ENCODE results near the gene THBS2. TPM values are rescaled to one million over a fixed set of nuclear protein-coding genes. Genes with fewer than 3 reads are reported as not detected.

THBS2 gene
- total and polyA plus RNA-seq, 2 donors, result 2.6 to 4.2 TPM

DNA sequence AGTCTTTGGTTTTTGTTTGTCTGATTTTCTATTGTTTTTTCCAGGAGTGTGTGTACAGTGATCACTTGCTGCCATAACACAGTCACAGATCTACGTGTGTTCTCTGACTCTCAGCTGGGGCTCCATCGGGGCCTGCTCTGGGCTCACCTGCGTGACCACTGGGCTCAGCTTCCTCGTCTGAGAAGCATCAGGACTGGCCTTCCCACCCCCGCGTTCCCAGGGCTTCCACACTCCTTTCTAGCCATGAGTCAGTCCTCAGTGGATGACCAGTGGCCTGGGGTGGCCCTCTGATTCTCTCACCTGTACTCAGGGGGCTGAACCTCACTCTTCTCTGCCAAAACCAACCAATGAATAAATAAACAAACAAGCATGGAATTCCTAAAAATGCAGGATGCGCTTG is 14.5 kb downstream of the THBS2 start:
- no peaks in the 10 kb centered on the region for H3K27me3 ChIP-seq (ENCODE audit: control insufficient read depth in 2 of 2, insufficient read depth in 1 of 2, low read length in 1 of 2)
- no peaks in the 10 kb centered on the region for H3K36me3 ChIP-seq (ENCODE audit: control insufficient read depth in 2 of 2, insufficient read depth in 2 of 2, low read length in 1 of 2)
- no peaks in the 10 kb centered on the region for H3K4me1 ChIP-seq (ENCODE audit: control insufficient read depth in 2 of 2, insufficient read depth in 2 of 2, low read length in 2 of 2)
- no peak for DNase-seq (ENCODE audit: low read depth in 6 of 9, low spot score in 9 of 9)
- H3K9me3 ChIP-seq (ENCODE audit: control insufficient read depth in 2 of 2, insufficient read depth in 1 of 2, low read length in 1 of 2), result peaks cover 5 to 33% of the 10 kb centered on the region in 2 donors
- no peak overlapping the region for H3K27ac ChIP-seq (ENCODE audit: low read depth in 1 of 2, low read length in 1 of 2)
- 86% methylated on average over 7 of the region's 7 CpGs for WGBS
- H3K4me3 ChIP-seq (ENCODE audit: low read length in 2 of 2), result no peak overlapping the region

- peaks cover 8 to 37% of the 10 kb centered on the region in 2 donors for H3K9me3 ChIP-seq (ENCODE audit: control insufficient read depth in 2 of 2, insufficient read depth in 1 of 2, low read length in 1 of 2)
- no peak overlapping the region for H3K27ac ChIP-seq (ENCODE audit: low read depth in 1 of 2, low read length in 1 of 2)
- no peak for DNase-seq (ENCODE audit: low read depth in 6 of 9, low spot score in 9 of 9)
- no peaks in the 10 kb centered on the region for H3K27me3 ChIP-seq (ENCODE audit: control insufficient read depth in 2 of 2, insufficient read depth in 1 of 2, low read length in 1 of 2)
- 93% methylated on average over 8 of the region's 8 CpGs for WGBS
- H3K4me3 ChIP-seq (ENCODE audit: low read length in 2 of 2), result no peak overlapping the region
- no peaks in the 10 kb centered on the region for H3K4me1 ChIP-seq (ENCODE audit: control insufficient read depth in 2 of 2, insufficient read depth in 2 of 2, low read length in 2 of 2)
- no peaks in the 10 kb centered on the region for H3K36me3 ChIP-seq (ENCODE audit: control insufficient read depth in 2 of 2, insufficient read depth in 2 of 2, low read length in 1 of 2)
Observed at GRCh38 chr6:169238766-169239165, 14.9 kb downstream of the THBS2 start.

GRCh38 chr6:169237496-169238134 is 16.0 kb downstream of the THBS2 start:
- Histone ChIP-seq H3K27ac (ENCODE audit: low read depth in 1 of 2, low read length in 1 of 2) (no peak overlapping the region), H3K9me3 (ENCODE audit: control insufficient read depth in 2 of 2, insufficient read depth in 1 of 2, low read length in 1 of 2) (peaks cover 12 to 42% of the 10 kb centered on the region in 2 donors), H3K4me3 (ENCODE audit: low read length in 2 of 2) (no peak overlapping the region), H3K27me3 (ENCODE audit: control insufficient read depth in 2 of 2, insufficient read depth in 1 of 2, low read length in 1 of 2) (no peaks in the 10 kb centered on the region), H3K4me1 (ENCODE audit: control insufficient read depth in 2 of 2, insufficient read depth in 2 of 2, low read length in 2 of 2) (no peaks in the 10 kb centered on the region), H3K36me3 (ENCODE audit: control insufficient read depth in 2 of 2, insufficient read depth in 2 of 2, low read length in 1 of 2) (no peaks in the 10 kb centered on the region)
- no peak for DNase-seq (ENCODE audit: low read depth in 6 of 9, low spot score in 9 of 9)
- WGBS, result 90% methylated on average over 25 of the region's 25 CpGs

GRCh38 chr6:169236988-169237387 is 16.7 kb downstream of the THBS2 start:
- no peak overlapping the region for H3K4me3 ChIP-seq (ENCODE audit: low read length in 2 of 2)
- 93% methylated on average over 17 of the region's 17 CpGs for WGBS
- no peaks in the 10 kb centered on the region for H3K4me1 ChIP-seq (ENCODE audit: control insufficient read depth in 2 of 2, insufficient read depth in 2 of 2, low read length in 2 of 2)
- DNase-seq (ENCODE audit: low read depth in 6 of 9, low spot score in 9 of 9), result no peak
- H3K9me3 ChIP-seq (ENCODE audit: control insufficient read depth in 2 of 2, insufficient read depth in 1 of 2, low read length in 1 of 2), result peaks cover 14 to 44% of the 10 kb centered on the region in 2 donors
- no peak overlapping the region for H3K27ac ChIP-seq (ENCODE audit: low read depth in 1 of 2, low read length in 1 of 2)
- H3K36me3 ChIP-seq (ENCODE audit: control insufficient read depth in 2 of 2, insufficient read depth in 2 of 2, low read length in 1 of 2), result no peaks in the 10 kb centered on the region
- H3K27me3 ChIP-seq (ENCODE audit: control insufficient read depth in 2 of 2, insufficient read depth in 1 of 2, low read length in 1 of 2), result no peaks in the 10 kb centered on the region

- no peaks in the 10 kb centered on the region for H3K4me1 ChIP-seq (ENCODE audit: control insufficient read depth in 2 of 2, insufficient read depth in 2 of 2, low read length in 2 of 2)
- H3K27ac ChIP-seq (ENCODE audit: low read depth in 1 of 2, low read length in 1 of 2), result no peak overlapping the region
- H3K27me3 ChIP-seq (ENCODE audit: control insufficient read depth in 2 of 2, insufficient read depth in 1 of 2, low read length in 1 of 2), result no peaks in the 10 kb centered on the region
- H3K4me3 ChIP-seq (ENCODE audit: low read length in 2 of 2), result no peak overlapping the region
- no peak for DNase-seq (ENCODE audit: low read depth in 6 of 9, low spot score in 9 of 9)
- peaks cover 14 to 44% of the 10 kb centered on the region in 2 donors for H3K9me3 ChIP-seq (ENCODE audit: control insufficient read depth in 2 of 2, insufficient read depth in 1 of 2, low read length in 1 of 2)
- WGBS, result 96% methylated on average over 8 of the region's 8 CpGs
- H3K36me3 ChIP-seq (ENCODE audit: control insufficient read depth in 2 of 2, insufficient read depth in 2 of 2, low read length in 1 of 2), result no peaks in the 10 kb centered on the region
Observed at GRCh38 chr6:169236545-169236944, 17.1 kb downstream of the THBS2 start.

GRCh38 chr6:169235286-169235685 is 18.4 kb downstream of the THBS2 start:
- H3K9me3 ChIP-seq (ENCODE audit: control insufficient read depth in 2 of 2, insufficient read depth in 1 of 2, low read length in 1 of 2), result peaks cover 14 to 52% of the 10 kb centered on the region in 2 donors
- no peaks in the 10 kb centered on the region for H3K27me3 ChIP-seq (ENCODE audit: control insufficient read depth in 2 of 2, insufficient read depth in 1 of 2, low read length in 1 of 2)
- H3K36me3 ChIP-seq (ENCODE audit: control insufficient read depth in 2 of 2, insufficient read depth in 2 of 2, low read length in 1 of 2), result no peaks in the 10 kb centered on the region
- 97% methylated on average over 11 of the region's 11 CpGs for WGBS
- H3K4me3 ChIP-seq (ENCODE audit: low read length in 2 of 2), result no peak overlapping the region
- DNase-seq (ENCODE audit: low read depth in 6 of 9, low spot score in 9 of 9), result no peak
- H3K27ac ChIP-seq (ENCODE audit: low read depth in 1 of 2, low read length in 1 of 2), result no peak overlapping the region
- H3K4me1 ChIP-seq (ENCODE audit: control insufficient read depth in 2 of 2, insufficient read depth in 2 of 2, low read length in 2 of 2), result no peaks in the 10 kb centered on the region

- 95% methylated on average over 18 of the region's 18 CpGs for WGBS
Observed at GRCh38 chr6:169234634-169235033, 19.0 kb downstream of the THBS2 start.

GRCh38 chr6:169233832-169234231 is 19.8 kb downstream of the THBS2 start:
- H3K27me3 ChIP-seq (ENCODE audit: control insufficient read depth in 2 of 2, insufficient read depth in 1 of 2, low read length in 1 of 2), result no peaks in the 10 kb centered on the region
- H3K36me3 ChIP-seq (ENCODE audit: control insufficient read depth in 2 of 2, insufficient read depth in 2 of 2, low read length in 1 of 2), result no peaks in the 10 kb centered on the region
- DNase-seq (ENCODE audit: low read depth in 6 of 9, low spot score in 9 of 9), result no peak
- H3K27ac ChIP-seq (ENCODE audit: low read depth in 1 of 2, low read length in 1 of 2), result no peak overlapping the region
- H3K4me3 ChIP-seq (ENCODE audit: low read length in 2 of 2), result no peak overlapping the region
- 94% methylated on average over 6 of the region's 6 CpGs for WGBS
- H3K4me1 ChIP-seq (ENCODE audit: control insufficient read depth in 2 of 2, insufficient read depth in 2 of 2, low read length in 2 of 2), result no peaks in the 10 kb centered on the region
- peaks cover 14 to 52% of the 10 kb centered on the region in 2 donors for H3K9me3 ChIP-seq (ENCODE audit: control insufficient read depth in 2 of 2, insufficient read depth in 1 of 2, low read length in 1 of 2)

More at GRCh38 chr6:169234634-169235033, 19.0 kb downstream of the THBS2 start:
- Histone ChIP-seq H3K9me3 (ENCODE audit: control insufficient read depth in 2 of 2, insufficient read depth in 1 of 2, low read length in 1 of 2) (peaks cover 14 to 52% of the 10 kb centered on the region in 2 donors), H3K27ac (ENCODE audit: low read depth in 1 of 2, low read length in 1 of 2) (no peak overlapping the region), H3K4me3 (ENCODE audit: low read length in 2 of 2) (no peak overlapping the region), H3K36me3 (ENCODE audit: control insufficient read depth in 2 of 2, insufficient read depth in 2 of 2, low read length in 1 of 2) (no peaks in the 10 kb centered on the region), H3K27me3 (ENCODE audit: control insufficient read depth in 2 of 2, insufficient read depth in 1 of 2, low read length in 1 of 2) (no peaks in the 10 kb centered on the region), H3K4me1 (ENCODE audit: control insufficient read depth in 2 of 2, insufficient read depth in 2 of 2, low read length in 2 of 2) (no peaks in the 10 kb centered on the region)
- no peak for DNase-seq (ENCODE audit: low read depth in 6 of 9, low spot score in 9 of 9)

- Histone ChIP-seq H3K36me3 (ENCODE audit: control insufficient read depth in 2 of 2, insufficient read depth in 2 of 2, low read length in 1 of 2) (no peaks in the 10 kb centered on the region), H3K4me1 (ENCODE audit: control insufficient read depth in 2 of 2, insufficient read depth in 2 of 2, low read length in 2 of 2) (no peaks in the 10 kb centered on the region), H3K27me3 (ENCODE audit: control insufficient read depth in 2 of 2, insufficient read depth in 1 of 2, low read length in 1 of 2) (no peaks in the 10 kb centered on the region), H3K27ac (ENCODE audit: low read depth in 1 of 2, low read length in 1 of 2) (no peak overlapping the region), H3K9me3 (ENCODE audit: control insufficient read depth in 2 of 2, insufficient read depth in 1 of 2, low read length in 1 of 2) (peaks cover 14 to 52% of the 10 kb centered on the region in 2 donors), H3K4me3 (ENCODE audit: low read length in 2 of 2) (no peak overlapping the region)
- WGBS, result 97% methylated on average over 13 of the region's 13 CpGs
- no peak for DNase-seq (ENCODE audit: low read depth in 6 of 9, low spot score in 9 of 9)
Observed at GRCh38 chr6:169233181-169233580, 20.5 kb downstream of the THBS2 start.
